B cell (primary cell): ENCODE results near the gene NBR1. TPM values are rescaled to one million over a fixed set of nuclear protein-coding genes. Genes with fewer than 3 reads are reported as not detected.

ENCODE experiments used
- ATAC-seq: fragments of 200-7000 bp; cut with Tn5 transposase; one replicate; pipeline ENCODE4 v1.10.0; 2021; ENCODE audit warnings: low read depth, mild to moderate bottlenecking, moderate number of reproducible peaks, moderate library complexity
- CTCF ChIA-PET: fragments of 350-600 bp; sonication (Branson Sonifier 250); formaldehyde crosslinking; loops from one replicate; lab custom pipeline; 2021; ENCODE audit warnings: antibody characterized with exemption, inconsistent platforms; lab: Charles Lee
- POLR2A ChIA-PET: fragments of 350-600 bp; sonication (Branson Sonifier 250); formaldehyde crosslinking; loops from one replicate; lab custom pipeline; 2021; ENCODE audit warnings: antibody characterized with exemption; lab: Charles Lee
- DNase-seq: peaks from one replicate; pipeline ENCODE4 v3.0.0; 2013
- H2AFZ ChIP-seq: 2 replicates; pipeline ENCODE4 v1.6.1; 2012; ENCODE audit warnings: mild to moderate bottlenecking, low read depth, low read length; ENCODE audit not compliant: insufficient read depth, poor library complexity, severe bottlenecking
- H3K27ac ChIP-seq, 2 donors: 1 replicate in 1 of 2; 2 replicates in 1 of 2; pipeline ENCODE4 v1.5.1; 2012 to 2013; ENCODE audit warnings: low read length in 2 of 2, mild to moderate bottlenecking in 2 of 2, moderate library complexity in 1 of 2
- H3K27me3 ChIP-seq, 4 experiments: fragments of 200-600 bp in 1 of 4; sonication (generic) in 1 of 4; replicated peaks in 1 of 4; 1 replicate in 2 of 4; 2 replicates in 2 of 4; pipeline versions ENCODE4 v1.6.1 to v1.7.0; 2013 to 2016; ENCODE audit warnings: low read length in 3 of 4, mild to moderate bottlenecking in 2 of 4, mixed read lengths in 1 of 4, moderate library complexity in 1 of 4; ENCODE audit not compliant: insufficient read depth in 4 of 4, control insufficient read depth in 3 of 4; ENCODE audit errors: control extremely low read depth in 1 of 4
- H3K36me3 ChIP-seq, 2 experiments: replicated peaks in 1 of 2; 1 replicate in 1 of 2; 2 replicates in 1 of 2; pipeline versions ENCODE4 v1.6.1 to v1.7.1; 2013; ENCODE audit warnings: low read length in 1 of 2; ENCODE audit not compliant: insufficient read depth in 2 of 2, control insufficient read depth in 1 of 2; ENCODE audit errors: control extremely low read depth in 1 of 2, extremely low read depth in 1 of 2
- H3K4me1 ChIP-seq, 2 donors: fragments of 200-600 bp in 1 of 2; sonication (generic) in 1 of 2; 1 replicate in 1 of 2; 2 replicates in 1 of 2; pipeline versions ENCODE4 v1.5.1 to v1.6.1; 2013 to 2017; ENCODE audit warnings: low read length in 2 of 2; ENCODE audit not compliant: control insufficient read depth in 2 of 2, insufficient read depth in 2 of 2
- H3K4me2 ChIP-seq: replicated peaks from 2 replicates; pipeline ENCODE3; 2012; ENCODE audit warnings: mild to moderate bottlenecking, low read depth, low read length; ENCODE audit not compliant: poor library complexity, severe bottlenecking
- H3K4me3 ChIP-seq, 5 experiments: fragments of 200-600 bp in 1 of 5; sonication (generic) in 1 of 5; 1 replicate in 3 of 5; 2 replicates in 2 of 5; pipeline versions ENCODE4 v1.5.1 to v1.7.0; 2011 to 2016; ENCODE audit warnings: low read length in 4 of 5, mild to moderate bottlenecking in 4 of 5, low read depth in 2 of 5, control low read depth in 1 of 5, moderate library complexity in 1 of 5; ENCODE audit not compliant: insufficient read depth in 1 of 5; ENCODE audit errors: control extremely low read depth in 1 of 5, extremely low read depth in 1 of 5
- H3K79me2 ChIP-seq: fragments of 200-600 bp; sonication (generic); one replicate; pipeline ENCODE4 v1.6.0; 2016; ENCODE audit warnings: low read length; ENCODE audit not compliant: control insufficient read depth, insufficient read depth
- H3K9ac ChIP-seq: fragments of 200-600 bp; sonication (generic); 2 replicates; pipeline ENCODE4 v1.6.1; 2017; ENCODE audit warnings: mild to moderate bottlenecking, low read length, moderate library complexity
- H3K9me3 ChIP-seq, 3 donors: one replicate each; pipeline versions ENCODE4 v1.6.1 to v1.7.1; 2013; ENCODE audit warnings: low read length in 2 of 3; ENCODE audit not compliant: control insufficient read depth in 2 of 3, insufficient read depth in 1 of 3; ENCODE audit errors: control extremely low read depth in 1 of 3
- H4K20me1 ChIP-seq: 2 replicates; pipeline ENCODE4 v1.6.0; 2012; ENCODE audit warnings: mild to moderate bottlenecking, low read length; ENCODE audit not compliant: insufficient read depth, control insufficient read depth, poor library complexity, severe bottlenecking
- H3K27ac Mint-ChIP-seq: one replicate; pipeline ENCODE4 v1.8.0; 2021; ENCODE audit warnings: mixed read lengths
- H3K27me3 Mint-ChIP-seq: one replicate; pipeline ENCODE4 v1.8.0; 2021; ENCODE audit warnings: mixed read lengths
- H3K4me1 Mint-ChIP-seq: one replicate; pipeline ENCODE4 v1.8.0; 2021; ENCODE audit warnings: mixed read lengths
- H3K4me3 Mint-ChIP-seq: one replicate; pipeline ENCODE4 v1.8.0; 2021; ENCODE audit warnings: mixed read lengths
- H3K9me3 Mint-ChIP-seq: one replicate; pipeline ENCODE4 v1.8.0; 2022; ENCODE audit warnings: mixed read lengths; ENCODE audit not compliant: insufficient read depth
- CTCF ChIP-seq: fragments of 200-600 bp; IDR thresholded peaks from one replicate; pipeline ENCODE4 v1.8.0; 2022; ENCODE audit warnings: antibody characterized with exemption, mild to moderate bottlenecking
- EZH2 ChIP-seq: IDR thresholded peaks from 2 replicates; pipeline ENCODE4 v1.6.1; 2012; ENCODE audit warnings: borderline replicate concordance, low read depth, mild to moderate bottlenecking, moderate library complexity, low read length; ENCODE audit not compliant: insufficient read depth, poor library complexity, severe bottlenecking
- WGBS: methylation state at CpG from one replicate; pipeline ENCODE4 v1.1.5; 2013; ENCODE audit warnings: missing lambda C conversion rate; ENCODE audit not compliant: insufficient coverage; 5-methylcytosine and 5-hydroxymethylcytosine counted together
- intact Hi-C: fragments of 100-400 bp; cut with micrococcal nuclease; formaldehyde crosslinking; loops from one replicate; pipeline ENCODE4 v1.10.0; 2022
- polyA plus RNA-seq: library from polyadenylated mRNA; depleted of rRNA; stranded (reverse); fragments of >200 nt; gene quantifications from 2 replicates; pipeline ENCODE4 v1.2.3, GENCODE V29; 2012
- total RNA-seq, 2 donors: library from RNA; stranded (reverse); fragments of 120-200 nt in 1 of 2; gene quantifications; 1 replicate in 1 of 2; 2 replicates in 1 of 2; pipeline versions ENCODE4 v1.2.3 to v1.2.4, GENCODE V29; 2013 to 2022

NBR1 gene
- total and polyA plus RNA-seq, 2 donors (not counting 1 experiment from before 2014, with no cell fraction given): 18.8 to 43.9 TPM

- WGBS: 100% methylated on average over 2 of the region's 4 CpGs
- H4K20me1 ChIP-seq: no peaks in the 10 kb centered on the region
- ChIA-PET CTCF (interaction anchor here (0.8 to 1.0 kb wide), 2 partner anchors 9 to 12 kb away, joined by 3 read pairs; no protein-coding TSS in a partner anchor), POLR2A (no interaction called here)
- no peaks in the 10 kb centered on the region for H3K27me3 ChIP-seq
- peaks cover 12 to 18% of the 10 kb centered on the region in 2 donors for H3K4me1 ChIP-seq
- no peak for ATAC-seq
- H3K79me2 ChIP-seq: peaks cover 12% of the 10 kb centered on the region
- no peak overlapping the region for H3K4me3 Mint-ChIP-seq
- H3K9me3 Mint-ChIP-seq: no peaks in the 10 kb centered on the region
- DNase-seq: no peak
- H3K27me3 Mint-ChIP-seq: no peaks in the 10 kb centered on the region
- no peak overlapping the region for H2AFZ ChIP-seq
- H3K36me3 ChIP-seq: peaks cover 20 to 55% of the 10 kb centered on the region in 2 experiments
- H3K27ac Mint-ChIP-seq: no peak overlapping the region
- H3K9ac ChIP-seq: no peak overlapping the region
- intact Hi-C loops: no loop called here
- H3K27ac ChIP-seq: no peak overlapping the region
- no peak overlapping the region for H3K4me3 ChIP-seq
- peaks cover 33% of the 10 kb centered on the region for H3K4me1 Mint-ChIP-seq
- no peak overlapping the region for H3K4me2 ChIP-seq
- TF ChIP-seq CTCF (no peak), EZH2 (no peak)
- H3K9me3 ChIP-seq: no peaks in the 10 kb centered on the region
These were observed 45.4 kb downstream of the NBR1 start for GRCh38 chr17:43216369-43216761.

DNA sequence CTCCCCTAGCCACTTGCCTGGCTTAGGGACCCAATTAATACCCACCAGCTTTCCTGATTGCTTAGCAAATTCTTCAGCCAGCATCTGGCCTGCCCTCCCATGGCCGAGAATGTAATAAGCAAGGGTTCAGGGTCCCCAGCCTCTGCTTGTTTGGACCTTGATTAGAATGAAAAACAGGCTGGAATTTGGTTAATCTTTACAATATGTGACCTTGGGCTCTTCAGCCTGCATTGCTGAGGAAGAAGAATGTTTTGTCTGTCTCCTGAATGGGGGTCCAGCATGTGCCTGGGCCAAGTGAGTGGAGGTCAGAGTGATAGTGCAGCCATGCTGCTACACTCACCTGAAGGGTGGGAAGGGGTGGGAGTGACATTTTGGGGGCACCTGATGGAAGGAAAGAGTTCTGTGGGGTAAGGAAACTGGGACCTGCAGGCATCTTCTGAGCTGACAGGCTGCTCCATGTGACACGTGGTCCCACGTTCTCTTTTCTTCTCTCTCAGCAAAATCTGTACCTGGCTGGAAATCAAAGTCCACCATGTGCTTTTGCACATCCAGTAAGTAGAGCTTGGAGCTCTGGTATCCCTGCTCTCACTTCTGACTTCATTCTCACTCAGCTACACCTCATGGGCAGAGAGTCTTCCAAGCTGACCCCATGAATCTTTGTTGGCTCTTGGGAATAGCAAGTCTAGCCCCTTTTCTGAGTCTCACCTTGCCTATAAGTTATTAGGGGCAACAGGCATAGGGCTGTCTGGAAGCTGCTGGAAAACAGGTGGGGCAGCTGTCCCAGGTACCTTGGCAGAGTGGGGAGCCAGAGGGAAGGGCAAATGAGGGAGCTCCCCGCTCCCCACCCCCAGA, 46.0 kb downstream of the NBR1 start:
- peaks cover 12 to 18% of the 10 kb centered on the region in 2 donors for H3K4me1 ChIP-seq
- no peaks in the 10 kb centered on the region for H3K27me3 ChIP-seq
- H4K20me1 ChIP-seq: no peaks in the 10 kb centered on the region
- H3K27ac ChIP-seq: no peak overlapping the region
- Mint-ChIP-seq H3K9me3 (no peaks in the 10 kb centered on the region), H3K27me3 (no peaks in the 10 kb centered on the region), H3K4me3 (no peak overlapping the region), H3K27ac (no peak overlapping the region), H3K4me1 (peaks cover 33% of the 10 kb centered on the region)
- H3K36me3 ChIP-seq: peaks cover 20 to 55% of the 10 kb centered on the region in 2 experiments
- no peak overlapping the region for H2AFZ ChIP-seq
- ATAC-seq: no peak
- H3K4me3 ChIP-seq: no peak overlapping the region
- no peak overlapping the region for H3K9ac ChIP-seq
- H3K4me2 ChIP-seq: no peak overlapping the region
- ChIA-PET POLR2A (interaction anchor here (0.6 kb wide), 1 partner anchor 99 kb away, joined by 5 read pairs; no protein-coding TSS in a partner anchor), CTCF (interaction anchor here (0.8 kb wide), 1 partner anchor 13 kb away, joined by 3 read pairs; no protein-coding TSS in a partner anchor)
- no peak for TF ChIP-seq EZH2
- no peak for TF ChIP-seq CTCF
- whole genome bisulfite sequencing: 100% methylated on average over 2 of the region's 4 CpGs
- H3K9me3 ChIP-seq: no peaks in the 10 kb centered on the region
- intact Hi-C loops: no loop called here
- H3K79me2 ChIP-seq: peaks cover 12% of the 10 kb centered on the region
- no peak for DNase-seq
